ENCODE measurements around the gene CEACAM19. TPM values are rescaled to one million over a fixed set of nuclear protein-coding genes. Genes with fewer than 3 reads are reported as not detected.
A peak's percentile ranks its signal among the peaks of the same experiment; 100 is the strongest.

The CEACAM19 gene
- total and polyA plus RNA-seq, 2 donors (not counting 3 experiments of a cell fraction or from before 2014, with no cell fraction given) = 9.9 to 14.5 TPM

DNA sequence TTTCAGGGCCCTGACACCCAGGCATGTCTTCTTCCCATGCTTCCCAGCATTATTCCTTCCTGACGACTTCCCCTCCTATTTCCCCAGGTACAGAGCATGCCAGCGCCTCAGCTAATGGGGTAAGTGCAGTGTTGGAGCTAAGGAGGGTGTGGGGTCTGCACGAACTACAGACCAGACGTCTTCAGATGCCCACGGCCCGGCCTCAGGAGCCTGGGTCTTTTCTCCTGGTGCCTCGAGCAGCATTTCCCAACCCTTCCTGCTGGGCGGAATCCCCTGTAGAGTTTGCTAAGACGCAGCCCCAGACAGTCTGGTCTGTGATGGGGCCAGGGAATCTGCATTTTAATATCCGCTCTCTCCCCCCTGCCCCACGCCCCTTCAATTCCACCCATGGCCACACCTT is 10.1 kb upstream of the CEACAM19 start:
- DNase-seq (ENCODE audit: low read depth, low spot score) (no peak), FAIRE-seq (no peak)
- ChIA-PET POLR2A (no interaction called here), CTCF (interaction anchor here (1.4 to 13.3 kb wide), 5 partner anchors 13 to 110 kb away, joined by 5 to 272 read pairs (median 15); no protein-coding TSS in a partner anchor)
- H3K79me2 ChIP-seq (ENCODE audit: control insufficient read depth, insufficient read depth, low read length) = peaks cover 2% of the 10 kb centered on the region
- no peaks in the 10 kb centered on the region for H3K4me1 ChIP-seq (ENCODE audit: control insufficient read depth, extremely low read depth, insufficient read depth, low read length)
- TF ChIP-seq POLR2AphosphoS5 (IDR thresholded peaks at IDR 0.05; ENCODE audit: insufficient read depth, low read depth, low read length) = peak; percentile 55
- no peak for TF ChIP-seq EZH2 (IDR thresholded peaks at IDR 0.05; ENCODE audit: borderline replicate concordance, low read depth, low read length, severe bottlenecking)
- H3K9ac ChIP-seq (replicated peaks; ENCODE audit: extremely low read depth, insufficient read depth, low read length) = no peak overlapping the region
- no peak overlapping the region for H2AFZ ChIP-seq (ENCODE audit: low read depth, low read length)
- peaks cover 39 to 45% of the 10 kb centered on the region in 2 experiments for H3K36me3 ChIP-seq (ENCODE audit: control insufficient read depth in 2 of 2, extremely low read depth in 1 of 2, insufficient read depth in 2 of 2, low read length in 2 of 2)
- H3K4me3 ChIP-seq (replicated peaks in 1 of 3; ENCODE audit: insufficient read depth in 1 of 3, low read depth in 1 of 3, low read length in 3 of 3) = no peak overlapping the region
- no peaks in the 10 kb centered on the region for H4K20me1 ChIP-seq (replicated peaks; ENCODE audit: control insufficient read depth, extremely low read depth, insufficient read depth, low read length)
- H3K9me1 ChIP-seq (replicated peaks; ENCODE audit: control insufficient read depth, extremely low read depth, insufficient read depth, low read length) = no peaks in the 10 kb centered on the region
- BruUV-seq (replicated peaks) = no TSS peak
- no peaks in the 10 kb centered on the region for H3K9me3 ChIP-seq (replicated peaks; ENCODE audit: control insufficient read depth, insufficient read depth, low read length)
- no peak overlapping the region for H3K27ac ChIP-seq (ENCODE audit: insufficient read depth, low read depth, low read length)
- dilution Hi-C loops (cut with MboI; ENCODE audit: extremely low pct_ligation_motif_present, low sequenced_read_pairs) = no loop called here
- H3K4me2 ChIP-seq (ENCODE audit: insufficient read depth, low read length) = no peak overlapping the region
- H3K27me3 ChIP-seq (ENCODE audit: control insufficient read depth in 2 of 2, insufficient read depth in 2 of 2, low read length in 2 of 2) = no peaks in the 10 kb centered on the region
- intact Hi-C loops (cut with micrococcal nuclease) = no loop called here

DNA sequence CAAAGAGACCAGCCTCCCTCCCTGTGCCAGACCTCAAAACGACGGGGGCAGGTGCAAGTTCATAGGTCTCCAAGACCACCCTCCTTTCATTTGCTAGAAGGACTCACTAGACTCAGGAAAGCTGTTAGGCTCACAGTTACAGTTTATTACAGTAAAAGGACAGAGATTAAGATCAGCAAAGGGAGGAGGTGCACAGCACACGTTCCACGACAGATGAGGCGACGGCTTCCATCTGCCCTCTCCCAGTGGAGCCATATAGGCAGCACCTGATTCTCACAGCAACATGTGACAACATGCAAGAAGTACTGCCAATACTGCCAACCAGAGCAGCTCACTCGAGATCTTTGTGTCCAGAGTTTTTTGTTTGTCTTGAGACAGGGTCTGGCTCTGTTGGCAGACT is 9.4 kb upstream of the CEACAM19 start:
- Histone ChIP-seq H4K20me1 (replicated peaks; ENCODE audit: control insufficient read depth, extremely low read depth, insufficient read depth, low read length) (no peaks in the 10 kb centered on the region), H3K36me3 (ENCODE audit: control insufficient read depth in 2 of 2, extremely low read depth in 1 of 2, insufficient read depth in 2 of 2, low read length in 2 of 2) (peaks cover 37 to 42% of the 10 kb centered on the region in 2 experiments), H3K4me3 (replicated peaks in 1 of 3; ENCODE audit: insufficient read depth in 1 of 3, low read depth in 1 of 3, low read length in 3 of 3) (no peak overlapping the region), H3K79me2 (ENCODE audit: control insufficient read depth, insufficient read depth, low read length) (peaks cover 2% of the 10 kb centered on the region), H2AFZ (ENCODE audit: low read depth, low read length) (no peak overlapping the region), H3K27me3 (ENCODE audit: control insufficient read depth in 2 of 2, insufficient read depth in 2 of 2, low read length in 2 of 2) (no peaks in the 10 kb centered on the region), H3K27ac (ENCODE audit: insufficient read depth, low read depth, low read length) (no peak overlapping the region), H3K4me2 (ENCODE audit: insufficient read depth, low read length) (no peak overlapping the region), H3K9me1 (replicated peaks; ENCODE audit: control insufficient read depth, extremely low read depth, insufficient read depth, low read length) (no peaks in the 10 kb centered on the region), H3K9ac (replicated peaks; ENCODE audit: extremely low read depth, insufficient read depth, low read length) (no peak overlapping the region), H3K9me3 (replicated peaks; ENCODE audit: control insufficient read depth, insufficient read depth, low read length) (no peaks in the 10 kb centered on the region), H3K4me1 (ENCODE audit: control insufficient read depth, extremely low read depth, insufficient read depth, low read length) (no peaks in the 10 kb centered on the region)
- TSS peak; percentile 11 for BruUV-seq (replicated peaks)
- intact Hi-C loops (cut with micrococcal nuclease) = no loop called here
- TF ChIP-seq POLR2AphosphoS5 (IDR thresholded peaks at IDR 0.05; ENCODE audit: insufficient read depth, low read depth, low read length) = peak; percentile 26
- TF ChIP-seq, protein P1, sequence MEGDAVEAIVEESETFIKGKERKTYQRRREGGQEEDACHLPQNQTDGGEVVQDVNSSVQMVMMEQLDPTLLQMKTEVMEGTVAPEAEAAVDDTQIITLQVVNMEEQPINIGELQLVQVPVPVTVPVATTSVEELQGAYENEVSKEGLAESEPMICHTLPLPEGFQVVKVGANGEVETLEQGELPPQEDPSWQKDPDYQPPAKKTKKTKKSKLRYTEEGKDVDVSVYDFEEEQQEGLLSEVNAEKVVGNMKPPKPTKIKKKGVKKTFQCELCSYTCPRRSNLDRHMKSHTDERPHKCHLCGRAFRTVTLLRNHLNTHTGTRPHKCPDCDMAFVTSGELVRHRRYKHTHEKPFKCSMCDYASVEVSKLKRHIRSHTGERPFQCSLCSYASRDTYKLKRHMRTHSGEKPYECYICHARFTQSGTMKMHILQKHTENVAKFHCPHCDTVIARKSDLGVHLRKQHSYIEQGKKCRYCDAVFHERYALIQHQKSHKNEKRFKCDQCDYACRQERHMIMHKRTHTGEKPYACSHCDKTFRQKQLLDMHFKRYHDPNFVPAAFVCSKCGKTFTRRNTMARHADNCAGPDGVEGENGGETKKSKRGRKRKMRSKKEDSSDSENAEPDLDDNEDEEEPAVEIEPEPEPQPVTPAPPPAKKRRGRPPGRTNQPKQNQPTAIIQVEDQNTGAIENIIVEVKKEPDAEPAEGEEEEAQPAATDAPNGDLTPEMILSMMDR (IDR thresholded peaks at IDR 0.05; ENCODE audit: extremely low read depth in 1 of 2, insufficient read depth in 1 of 2, low read depth in 1 of 2, low read length in 2 of 2) = no peak
- peak; percentile 43 for TF ChIP-seq POLR2A (IDR thresholded peaks at IDR 0.05; ENCODE audit: low read depth, low read length)
- no peak for TF ChIP-seq FOS (IDR thresholded peaks at IDR 0.05; ENCODE audit: borderline replicate concordance, insufficient read depth, low read length)
- TF ChIP-seq, protein P2, sequence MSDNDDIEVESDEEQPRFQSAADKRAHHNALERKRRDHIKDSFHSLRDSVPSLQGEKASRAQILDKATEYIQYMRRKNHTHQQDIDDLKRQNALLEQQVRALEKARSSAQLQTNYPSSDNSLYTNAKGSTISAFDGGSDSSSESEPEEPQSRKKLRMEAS (IDR thresholded peaks at IDR 0.05; ENCODE audit: insufficient read depth, insufficient read length) = no peak
- no peak for TF ChIP-seq GATA2 (IDR thresholded peaks at IDR 0.05; ENCODE audit: insufficient read depth, insufficient read length, low read depth, low read length)
- FAIRE-seq = peak; percentile 42
- no peak for DNase-seq (ENCODE audit: low read depth, low spot score)
- POLR2A ChIA-PET = no interaction called here
- dilution Hi-C loops (cut with MboI; ENCODE audit: extremely low pct_ligation_motif_present, low sequenced_read_pairs) = no loop called here
- CTCF ChIA-PET = interaction anchor here (0.5 to 13.3 kb wide), 5 partner anchors 14 to 112 kb away, joined by 3 to 272 read pairs (median 8); no protein-coding TSS in a partner anchor
